Activated CD8-positive, alpha-beta memory T cell treated with anti-CD3 and anti-CD28 coated beads, Interleukin-2, amount 50 U/mL, for 4 hours (primary cell): ENCODE results near the gene MDK.
"Not testable (repeated sequence)": the region's sequence is repeated elsewhere in the genome, so short reads cannot be mapped to it uniquely, and the experiment has no call there.

Experiments used
- DNase-seq: peaks from one replicate; pipeline ENCODE4 v3.0.0-alpha.2; 2020

The MDK gene

DNA sequence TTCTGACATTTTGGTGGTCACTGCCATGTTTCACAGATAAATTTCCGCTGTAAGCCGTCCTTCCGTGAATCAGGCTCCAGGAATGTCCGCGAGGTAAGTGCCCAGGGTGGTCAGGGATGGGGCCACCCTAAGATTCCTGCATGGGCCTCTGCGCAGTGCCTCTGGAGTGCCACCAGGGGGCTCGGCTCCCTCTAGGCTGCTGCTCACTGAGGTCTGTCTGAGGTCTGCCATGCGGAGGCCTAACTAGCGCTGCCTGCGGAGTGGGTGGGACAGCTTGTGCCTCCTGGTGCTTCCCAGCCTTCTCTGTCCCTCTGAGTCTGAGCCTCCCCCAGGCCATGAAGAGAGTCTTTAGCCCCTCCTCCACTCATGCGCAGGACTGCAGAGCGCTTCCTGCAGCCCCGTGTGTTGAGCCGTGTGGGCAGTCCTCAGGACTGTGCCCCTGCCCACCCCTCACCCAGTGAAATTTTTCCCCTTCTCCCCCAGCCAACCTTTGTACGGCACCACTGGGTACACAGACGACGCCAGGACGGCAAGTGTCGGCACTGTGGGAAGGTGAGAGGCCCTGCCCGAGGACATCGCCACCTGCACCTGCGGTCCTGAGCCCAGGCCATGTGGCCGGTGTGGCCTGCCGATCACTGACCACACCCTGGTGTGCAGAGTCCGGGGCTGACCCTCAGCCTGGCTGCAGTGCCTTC, 11.9 kb upstream of the MDK start:
- DNase-seq: peak; percentile 60

GRCh38 chr11:46370253-46370652, 11.2 kb upstream of the MDK start:
- DNase-seq: no peak

GRCh38 chr11:46371262-46371661, 10.2 kb upstream of the MDK start:
- DNase-seq: not testable (repeated sequence)

DNA sequence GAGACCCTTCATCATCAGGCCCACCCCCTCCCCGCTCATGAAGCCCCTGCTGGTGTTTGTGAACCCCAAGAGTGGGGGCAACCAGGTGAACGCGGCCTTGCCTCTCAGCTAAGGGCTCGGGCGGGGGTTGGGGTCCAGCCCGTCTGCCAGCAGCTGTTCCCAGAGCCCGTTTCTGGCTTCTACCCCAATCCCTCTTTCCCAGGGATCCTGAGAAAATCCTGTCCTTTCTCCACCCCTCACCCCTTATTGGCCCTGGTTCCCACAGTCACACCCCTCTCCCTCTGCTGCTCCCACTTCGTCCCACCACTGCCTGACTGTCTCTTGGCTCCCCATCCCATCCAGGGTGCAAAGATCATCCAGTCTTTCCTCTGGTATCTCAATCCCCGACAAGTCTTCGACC, 9.4 kb upstream of the MDK start:
- no peak for DNase-seq

DNA sequence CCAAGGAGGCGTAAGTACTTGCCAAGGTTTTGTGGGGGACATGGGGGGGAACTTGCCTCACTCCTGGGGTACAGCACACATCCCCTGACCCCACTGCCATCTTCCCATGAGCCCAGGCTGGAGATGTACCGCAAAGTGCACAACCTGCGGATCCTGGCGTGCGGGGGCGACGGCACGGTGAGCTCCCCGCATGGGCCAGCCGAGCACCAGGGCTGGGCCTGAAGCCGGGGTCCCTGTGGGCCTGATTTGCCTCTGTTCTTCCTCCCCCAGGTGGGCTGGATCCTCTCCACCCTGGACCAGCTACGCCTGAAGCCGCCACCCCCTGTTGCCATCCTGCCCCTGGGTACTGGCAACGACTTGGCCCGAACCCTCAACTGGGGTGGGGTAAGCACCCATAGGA, 9.0 kb upstream of the MDK start:
- not testable (repeated sequence) for DNase-seq

DNA sequence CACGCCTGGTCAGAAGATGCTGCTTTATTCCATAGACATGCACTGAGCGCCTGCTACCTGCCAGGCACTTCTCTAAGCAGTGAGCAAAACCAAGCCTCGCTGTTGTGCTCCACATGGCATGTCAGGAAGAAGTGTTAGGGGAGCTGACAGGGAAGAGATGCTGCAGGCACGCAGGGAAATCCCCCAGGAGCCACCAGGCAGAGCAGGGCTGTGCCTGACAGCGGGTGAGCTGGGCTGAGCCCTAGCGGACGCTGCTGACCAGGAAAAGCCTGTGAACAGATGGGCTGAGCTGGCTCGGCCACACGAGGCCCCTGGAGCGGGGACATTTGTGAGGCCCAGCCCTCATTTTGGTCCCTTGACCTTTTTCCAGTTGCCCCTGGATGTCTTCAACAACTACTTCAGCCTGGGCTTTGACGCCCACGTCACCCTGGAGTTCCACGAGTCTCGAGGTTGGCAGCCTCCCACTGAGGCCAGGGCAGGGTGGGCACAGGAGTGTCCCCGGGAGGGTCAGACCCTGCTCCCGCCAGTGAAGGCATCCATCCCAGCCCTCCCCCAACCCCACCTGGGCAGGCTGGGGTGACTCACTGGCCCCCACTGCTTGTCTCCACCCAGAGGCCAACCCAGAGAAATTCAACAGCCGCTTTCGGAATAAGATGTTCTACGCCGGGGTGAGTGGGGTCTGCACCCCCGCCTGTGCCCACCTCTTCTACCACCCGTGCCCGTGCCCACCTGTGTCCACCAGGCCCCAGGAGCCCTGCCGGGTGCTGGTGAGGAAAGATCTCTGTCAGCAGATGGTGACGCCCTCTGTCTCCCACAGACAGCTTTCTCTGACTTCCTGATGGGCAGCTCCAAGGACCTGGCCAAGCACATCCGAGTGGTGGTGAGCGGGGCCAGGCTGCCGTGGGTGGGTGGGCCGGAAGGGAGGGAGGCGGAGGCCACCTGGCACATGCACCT, 7.4 kb upstream of the MDK start:
- no peak for DNase-seq

DNA sequence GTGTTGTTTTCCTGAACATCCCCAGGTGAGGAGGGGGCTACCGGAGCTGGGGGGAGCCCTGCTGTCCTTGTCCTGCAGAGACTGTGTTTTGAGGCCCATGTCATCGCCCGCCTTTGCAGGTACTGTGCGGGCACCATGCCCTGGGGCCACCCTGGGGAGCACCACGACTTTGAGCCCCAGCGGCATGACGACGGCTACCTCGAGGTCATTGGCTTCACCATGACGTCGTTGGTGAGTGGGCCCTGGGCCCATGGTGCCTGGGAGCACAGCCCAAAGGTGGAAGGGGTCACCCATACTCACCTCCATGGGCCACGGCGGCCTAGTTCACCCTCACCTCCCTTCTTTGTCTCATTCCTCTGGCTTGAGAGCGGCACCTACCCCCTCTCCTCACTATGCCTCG, 6.7 kb upstream of the MDK start:
- no peak for DNase-seq

- DNase-seq: no peak
Measured at GRCh38 chr11:46375392-46376101, 5.9 kb upstream of the MDK start.

- no peak for DNase-seq
Measured at GRCh38 chr11:46376258-46377050, 5.0 kb upstream of the MDK start.

- no peak for DNase-seq
Measured at GRCh38 chr11:46377290-46377689, 4.2 kb upstream of the MDK start.

GRCh38 chr11:46377831-46378230, 3.6 kb upstream of the MDK start:
- no peak for DNase-seq

GRCh38 chr11:46378296-46378695, 3.2 kb upstream of the MDK start:
- no peak for DNase-seq

- DNase-seq: no peak
Measured at GRCh38 chr11:46378811-46379481, 2.5 kb upstream of the MDK start.

DNA sequence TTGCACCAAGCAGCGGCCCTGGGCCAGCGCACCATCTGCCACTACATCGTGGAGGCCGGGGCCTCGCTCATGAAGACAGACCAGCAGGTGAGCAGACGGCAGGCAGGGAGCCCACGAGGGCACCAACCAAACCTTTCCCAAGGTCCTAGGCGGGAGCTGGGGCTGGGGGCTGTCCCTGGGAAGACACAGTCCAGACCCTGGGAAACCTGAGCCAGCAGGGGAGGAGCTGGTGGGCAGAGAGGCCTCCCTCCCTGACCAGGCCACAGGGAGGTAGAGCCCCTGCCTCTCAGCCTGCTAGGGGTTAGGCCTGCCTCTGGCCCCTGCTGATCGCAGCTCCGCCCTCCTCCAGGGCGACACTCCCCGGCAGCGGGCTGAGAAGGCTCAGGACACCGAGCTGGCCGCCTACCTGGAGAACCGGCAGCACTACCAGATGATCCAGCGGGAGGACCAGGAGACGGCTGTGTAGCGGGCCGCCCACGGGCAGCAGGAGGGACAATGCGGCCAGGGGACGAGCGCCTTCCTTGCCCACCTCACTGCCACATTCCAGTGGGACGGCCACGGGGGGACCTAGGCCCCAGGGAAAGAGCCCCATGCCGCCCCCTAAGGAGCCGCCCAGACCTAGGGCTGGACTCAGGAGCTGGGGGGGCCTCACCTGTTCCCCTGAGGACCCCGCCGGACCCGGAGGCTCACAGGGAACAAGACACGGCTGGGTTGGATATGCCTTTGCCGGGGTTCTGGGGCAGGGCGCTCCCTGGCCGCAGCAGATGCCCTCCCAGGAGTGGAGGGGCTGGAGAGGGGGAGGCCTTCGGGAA, 1.8 kb upstream of the MDK start:
- not testable (repeated sequence) for DNase-seq

GRCh38 chr11:46380340-46381047, 975 bp upstream of the MDK start:
- peak; percentile 56 for DNase-seq

DNA sequence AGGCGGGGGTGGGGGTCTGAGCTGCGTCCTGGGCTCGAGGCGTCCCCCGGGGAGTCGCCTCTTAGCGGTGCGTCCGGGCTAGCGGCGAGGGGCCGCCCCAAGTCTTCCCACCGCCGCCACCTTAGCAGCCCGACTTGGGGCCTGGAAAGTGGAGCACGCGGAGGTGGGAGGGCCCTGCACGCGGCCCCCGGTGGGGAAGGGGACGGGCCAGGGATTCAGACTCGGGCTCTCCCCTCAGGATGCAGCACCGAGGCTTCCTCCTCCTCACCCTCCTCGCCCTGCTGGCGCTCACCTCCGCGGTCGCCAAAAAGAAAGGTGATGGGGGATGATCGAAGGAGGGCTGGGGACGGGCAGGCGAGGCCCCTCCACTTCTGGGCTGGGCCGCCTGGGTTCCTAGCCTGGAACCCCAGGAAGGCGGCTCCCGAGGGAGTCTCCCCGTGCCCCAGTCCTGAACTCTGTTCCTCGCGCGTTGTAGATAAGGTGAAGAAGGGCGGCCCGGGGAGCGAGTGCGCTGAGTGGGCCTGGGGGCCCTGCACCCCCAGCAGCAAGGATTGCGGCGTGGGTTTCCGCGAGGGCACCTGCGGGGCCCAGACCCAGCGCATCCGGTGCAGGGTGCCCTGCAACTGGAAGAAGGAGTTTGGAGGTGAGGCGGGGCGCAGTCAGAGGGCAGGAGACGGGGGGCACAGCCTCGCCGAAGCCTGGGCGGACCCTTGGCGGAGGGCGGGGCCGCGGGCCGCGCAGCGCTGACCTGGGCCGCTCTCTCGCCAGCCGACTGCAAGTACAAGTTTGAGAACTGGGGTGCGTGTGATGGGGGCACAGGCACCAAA, 563 bp downstream of the MDK start:
- DNase-seq: no peak

GRCh38 chr11:46382646-46383403, 1.4 kb downstream of the MDK start:
- no peak for DNase-seq

GRCh38 chr11:46383404-46383758, 1.9 kb downstream of the MDK start:
- no peak for DNase-seq
